Lower leg skin (tissue), 4 donors: ENCODE data around the gene ACR. TPM values are rescaled to one million over a fixed set of nuclear protein-coding genes. Genes with fewer than 3 reads are reported as not detected.
"Not testable (repeated sequence)": the region's sequence is repeated elsewhere in the genome, so short reads cannot be mapped to it uniquely, and the experiment has no call there.

Source experiments
- DNase-seq, 2 donors: peaks; one replicate each; pipeline ENCODE4 v3.0.0-alpha.2; 2019; ENCODE audit warnings: low spot score in 2 of 2
- H3K4me3 ChIP-seq: fragments of 200-600 bp; sonication (generic); 2 replicates; pipeline ENCODE4 v1.5.1; 2017; ENCODE audit warnings: mild to moderate bottlenecking, low read depth; ENCODE audit not compliant: poor library complexity, severe bottlenecking
- WGBS, 2 donors: methylation state at CpG; one replicate each; pipeline ENCODE4 v1.1.5; 2018; 5-methylcytosine and 5-hydroxymethylcytosine counted together
- intact Hi-C: fragments of 100-400 bp; cut with DNase I; formaldehyde crosslinking; loops from one replicate; pipeline ENCODE4 v1.15.0; 2023; ENCODE audit warnings: low total_unique reads
- total RNA-seq, 4 donors: library from RNA; depleted of rRNA; stranded (reverse); fragments of >200 nt; gene quantifications; one replicate each; pipeline ENCODE4 v1.1.0, GENCODE V29; 2016

ACR gene
- total RNA-seq, 4 donors from 2014 or later, result 0.65 to 0.97 TPM; not detected in 2

DNA sequence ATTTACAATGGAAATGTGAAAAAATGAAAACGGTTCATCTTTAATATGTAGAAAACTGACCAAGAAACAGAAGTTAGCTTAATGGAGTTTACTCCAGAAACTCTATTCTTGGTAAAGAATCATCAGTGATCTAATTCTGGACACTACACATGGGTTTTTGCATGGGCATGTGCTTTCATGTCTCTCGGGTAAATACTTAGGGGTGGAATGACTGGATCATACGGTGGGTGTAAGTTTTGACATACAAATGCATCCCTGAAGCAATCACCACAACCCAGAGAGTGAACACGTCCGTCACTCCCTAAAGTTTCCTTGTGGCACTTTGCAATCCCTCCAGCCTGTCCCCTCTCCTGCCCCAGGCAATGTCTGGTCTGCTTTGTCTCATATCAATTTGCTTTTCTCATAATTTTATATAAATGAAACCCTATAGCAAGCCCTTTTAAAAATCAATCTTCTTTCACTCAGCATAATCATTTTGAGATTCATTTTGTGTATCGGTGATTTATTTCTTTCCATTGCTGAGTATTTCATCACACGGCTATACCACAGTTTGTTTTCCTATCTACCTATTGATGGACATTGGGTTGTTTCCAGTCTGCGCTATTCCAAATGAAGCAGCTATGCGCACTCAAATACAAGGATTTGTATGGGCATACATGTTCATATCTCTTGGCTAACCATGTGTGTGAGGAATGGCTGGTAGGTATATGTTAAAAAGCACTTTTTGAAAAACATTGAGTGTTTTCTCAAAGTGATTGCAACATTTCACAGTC, 11.5 kb downstream of the ACR start:
- H3K4me3 ChIP-seq, intact Hi-C loops, DNase-seq: not testable (repeated sequence)
- 64 to 67% methylated on average over 9 of the region's 9 CpGs for WGBS, 2 donors

DNA sequence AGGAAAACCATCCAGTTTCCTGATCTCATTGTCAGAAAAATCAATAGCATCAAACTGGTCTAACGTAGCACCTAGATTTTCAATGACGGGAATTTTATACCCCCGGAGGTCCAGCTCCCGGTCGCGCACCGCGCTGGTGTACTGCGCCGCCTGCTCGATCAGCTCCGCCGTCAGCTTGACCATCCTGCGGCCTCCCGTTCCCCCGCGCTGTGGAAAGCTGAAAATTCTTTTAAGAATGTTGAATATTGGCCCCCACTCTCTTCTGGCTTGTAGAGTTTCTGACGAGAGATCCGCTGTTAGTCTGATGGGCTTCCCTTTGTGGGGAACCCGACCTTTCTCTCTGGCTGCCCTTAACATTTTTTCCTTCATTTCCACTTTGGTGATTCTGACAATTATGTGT, 17.2 kb downstream of the ACR start:
- H3K4me3 ChIP-seq, intact Hi-C loops: not testable (repeated sequence)
- peak in 1 of 2 donors; percentile 60 for DNase-seq
- WGBS, 2 donors, result 82 to 95% methylated on average over 20 of the region's 20 CpGs

- H3K4me3 ChIP-seq, intact Hi-C loops, DNase-seq: not testable (repeated sequence)
- 14 to 50% methylated on average over 1 to 9 of the region's 9 CpGs for WGBS, 2 donors
These were observed 18.4 kb downstream of the ACR start for GRCh38 chr22:50756406-50756805.

DNA sequence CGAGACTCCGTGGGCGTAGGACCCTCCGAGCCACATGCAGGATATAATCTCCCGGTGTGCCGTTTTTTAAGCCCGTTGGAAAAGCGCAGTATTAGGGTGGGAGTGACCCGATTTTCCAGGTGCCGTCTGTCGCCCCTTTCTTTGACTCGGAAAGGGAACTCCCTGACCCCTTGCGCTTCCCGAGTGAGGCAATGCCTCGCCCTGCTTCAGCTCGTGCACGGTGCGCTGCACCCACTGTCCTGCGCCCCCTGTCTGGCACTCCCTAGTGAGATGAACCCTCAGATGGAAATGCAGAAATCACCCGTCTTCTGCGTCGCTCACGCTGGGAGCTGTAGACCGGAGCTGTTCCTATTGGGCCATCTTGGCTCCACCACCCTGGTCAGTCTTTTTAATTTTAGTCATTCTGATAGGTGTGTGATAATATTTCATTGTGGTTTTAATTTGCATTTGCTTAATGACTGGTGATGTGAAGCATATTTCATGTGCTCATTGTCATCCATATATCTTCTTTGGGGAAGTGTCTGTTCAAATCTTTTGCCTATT, 19.0 kb downstream of the ACR start:
- WGBS, 2 donors, result 1 to 10% methylated on average over 19 to 24 of the region's 24 CpGs
- H3K4me3 ChIP-seq, result peak overlapping the region; percentile 32
- intact Hi-C loops, result not testable (repeated sequence)
- DNase-seq, result peak in 1 of 2 donors; percentile 89

DNA sequence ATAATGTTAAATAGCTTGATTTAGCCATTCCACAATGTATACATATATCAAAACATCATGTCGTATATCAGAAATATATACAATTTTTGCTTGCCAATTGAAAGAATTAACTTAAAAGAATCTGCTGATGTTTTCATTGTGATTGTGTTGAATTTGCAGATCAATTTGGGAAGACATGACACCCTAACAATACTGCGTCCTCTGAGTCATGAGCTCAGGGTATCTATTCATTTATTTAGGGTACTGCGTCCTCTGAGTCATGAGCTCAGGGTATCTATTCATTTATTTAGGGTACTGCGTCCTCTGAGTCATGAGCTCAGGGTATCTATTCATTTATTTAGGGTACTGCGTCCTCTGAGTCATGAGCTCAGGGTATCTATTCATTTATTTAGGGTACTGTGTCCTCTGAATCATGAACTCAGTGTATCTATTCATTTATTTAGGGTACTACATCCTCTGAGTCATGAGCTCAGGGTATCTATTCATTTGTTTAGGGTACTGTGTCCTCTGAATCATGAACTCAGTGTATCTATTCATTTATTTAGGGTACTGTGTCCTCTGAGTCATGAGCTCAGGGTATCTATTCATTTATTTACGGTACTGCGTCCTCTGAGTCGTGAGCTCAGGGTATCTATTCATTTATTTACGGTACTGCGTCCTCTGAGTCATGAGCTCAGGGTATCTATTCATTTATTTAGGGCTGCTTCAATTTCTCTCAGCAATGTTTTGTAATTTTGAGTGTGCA, 21.8 kb downstream of the ACR start:
- DNase-seq, intact Hi-C loops, H3K4me3 ChIP-seq: not testable (repeated sequence)
- WGBS, 2 donors, result 52 to 66% methylated on average over 10 of the region's 10 CpGs

DNA sequence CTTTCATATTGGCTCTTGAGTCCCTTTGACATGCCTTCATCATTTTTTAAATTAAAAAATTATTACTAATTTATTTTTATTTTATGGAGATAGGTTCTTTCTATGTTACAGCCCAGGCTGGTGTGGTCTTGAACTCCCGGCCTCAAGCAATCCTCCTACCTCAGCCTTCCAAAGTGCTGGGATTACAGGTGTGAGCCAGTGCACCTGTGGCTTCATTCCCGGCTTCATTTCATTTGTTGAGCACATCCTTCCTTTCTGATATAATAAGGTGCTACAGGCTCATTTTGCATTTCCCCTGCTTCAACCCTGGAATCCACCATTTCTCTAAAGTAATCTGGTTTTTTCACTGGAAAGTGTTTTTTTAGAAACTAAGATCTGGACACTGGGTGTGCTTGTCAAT, 23.8 kb downstream of the ACR start:
- H3K4me3 ChIP-seq, intact Hi-C loops, DNase-seq: not testable (repeated sequence)
- WGBS, 2 donors, result 89 to 95% methylated on average over 2 of the region's 2 CpGs

DNA sequence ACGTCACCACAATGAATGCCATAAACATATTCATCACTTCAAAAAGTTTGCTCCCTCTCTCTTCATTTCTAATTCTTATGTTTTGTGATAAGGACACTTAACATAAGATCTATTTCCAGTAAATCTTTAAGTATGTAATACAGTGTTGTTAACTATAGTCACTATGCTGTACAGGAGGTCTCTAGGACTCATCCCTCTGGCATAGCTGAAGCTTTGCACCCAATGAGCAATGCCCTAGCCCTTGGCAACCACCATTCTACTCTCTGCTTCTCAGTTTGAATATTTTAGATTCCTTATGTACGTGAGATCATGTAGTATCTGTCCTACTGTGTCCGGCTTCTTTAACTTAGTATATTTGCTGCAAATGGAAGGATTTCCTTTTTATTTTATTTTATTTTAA, 26.3 kb downstream of the ACR start:
- DNase-seq, H3K4me3 ChIP-seq, intact Hi-C loops: not testable (repeated sequence)
- WGBS, 2 donors, result 57 to 78% methylated on average over 3 of the region's 3 CpGs

DNA sequence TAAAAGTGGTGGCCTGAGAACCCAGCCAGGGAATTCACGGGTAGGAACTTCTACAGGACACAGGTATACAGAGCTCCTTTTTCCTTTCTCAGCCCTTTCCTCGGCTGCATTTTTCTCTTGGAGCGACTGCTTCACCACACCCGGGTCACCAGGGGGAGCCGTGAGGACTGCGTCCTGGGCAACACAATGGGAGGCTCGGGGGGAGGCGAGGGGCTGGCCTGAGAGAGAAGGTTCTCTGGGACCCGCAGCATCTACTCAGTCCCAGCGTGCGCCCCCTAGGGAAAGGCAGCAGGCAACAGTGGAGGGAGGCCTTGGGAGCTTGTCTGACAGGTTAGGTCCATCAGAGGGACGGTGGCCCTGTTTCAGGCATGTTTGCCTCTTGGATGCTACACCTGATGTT, 37.1 kb downstream of the ACR start:
- H3K4me3 ChIP-seq, DNase-seq, intact Hi-C loops: not testable (repeated sequence)
- 47 to 48% methylated on average over 9 to 12 of the region's 12 CpGs for WGBS, 2 donors

DNA sequence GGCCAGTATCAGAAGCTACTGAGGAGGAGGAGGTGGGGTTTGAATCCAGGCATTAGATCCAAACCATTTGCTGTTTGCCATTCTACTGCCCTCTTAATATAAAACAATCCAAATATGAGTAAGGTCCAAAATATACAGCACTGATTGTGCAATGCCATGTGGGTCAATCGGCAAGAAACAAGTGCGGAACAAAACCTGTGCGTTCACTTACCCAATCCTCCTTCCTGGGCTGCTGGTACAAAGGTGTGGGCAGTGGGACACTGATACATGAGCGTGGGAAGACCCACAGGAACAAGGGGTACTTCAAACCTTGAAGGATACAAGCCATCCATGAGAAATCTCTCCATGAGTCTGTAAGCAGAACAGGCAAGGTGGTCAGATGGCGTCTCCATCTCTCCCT, 39.6 kb downstream of the ACR start:
- WGBS, 2 donors, result 87 to 89% methylated on average over 5 of the region's 5 CpGs
- intact Hi-C loops, DNase-seq, H3K4me3 ChIP-seq: not testable (repeated sequence)

GRCh38 chr22:50780244-50780643, 42.2 kb downstream of the ACR start:
- WGBS, 2 donors, result 86 to 92% methylated on average over 4 of the region's 4 CpGs
- H3K4me3 ChIP-seq, intact Hi-C loops: not testable (repeated sequence)
- DNase-seq, result peak in 1 of 2 donors; percentile 3

- DNase-seq, result peak in 1 of 2 donors; percentile 9
- 86 to 89% methylated on average over 2 of the region's 3 CpGs for WGBS, 2 donors
- H3K4me3 ChIP-seq, intact Hi-C loops: not testable (repeated sequence)
These were observed 44.2 kb downstream of the ACR start for GRCh38 chr22:50782253-50782652.

DNA sequence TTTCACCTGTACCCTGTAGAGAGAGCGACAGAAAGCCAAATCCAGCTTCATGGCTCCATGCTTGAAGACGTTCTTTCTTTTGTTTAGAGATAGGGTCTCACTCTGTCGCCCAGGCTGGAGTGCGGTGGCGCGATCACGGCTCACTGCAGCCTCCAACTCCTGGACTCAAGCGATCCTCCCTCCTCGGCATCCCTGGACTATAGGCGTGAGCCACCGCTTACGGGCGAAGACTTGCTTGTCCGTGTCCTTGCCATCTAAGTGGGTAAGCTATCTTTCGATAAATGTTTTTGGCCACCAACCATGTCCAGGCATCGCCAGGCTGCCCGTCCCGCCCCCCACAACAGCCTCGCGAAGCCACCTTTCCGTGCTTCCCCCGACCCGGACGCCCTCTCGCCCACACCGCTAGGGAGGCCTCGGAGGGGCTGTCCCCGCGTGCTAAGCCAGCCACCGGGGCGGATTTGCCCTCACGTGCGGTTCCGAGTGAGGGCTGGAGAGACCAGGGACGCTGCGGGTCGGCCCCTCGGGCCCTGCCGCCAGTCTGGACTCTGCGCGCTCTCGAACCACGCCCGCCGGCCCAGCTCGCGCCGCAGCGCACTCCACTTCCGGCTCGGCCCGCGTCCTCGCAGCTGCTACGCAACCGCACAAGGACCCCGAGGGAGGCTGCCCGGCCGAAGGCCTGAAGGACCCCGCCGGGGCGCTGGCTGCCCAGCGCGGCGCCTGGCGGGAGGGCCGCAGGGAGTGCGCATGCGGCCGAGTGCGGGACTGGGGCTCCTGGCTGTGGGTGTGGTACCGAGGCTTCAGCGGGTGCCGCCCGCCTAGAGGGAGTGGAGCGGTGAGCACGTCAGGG, 45.3 kb downstream of the ACR start, which contains the start of gene RABL2B:
Gene RABL2B, minus strand, starts transcription at position 604 of the 847 bp plus-strand sequence. CDS start 1,342 bp downstream, outside the sequence.
- DNase-seq, result peak; percentile 72 to 97
- intact Hi-C loops, result not testable (repeated sequence)
- WGBS, 2 donors, result 0 to 3% methylated on average over 7 of the region's 77 CpGs
- H3K4me3 ChIP-seq, result peak within 1 kb of the TSS; percentile 42

- 0 to 1% methylated on average over 11 to 12 of the region's 16 CpGs for WGBS, 2 donors
- H3K4me3 ChIP-seq, intact Hi-C loops, DNase-seq: not testable (repeated sequence)
These were observed 45.9 kb downstream of the ACR start for GRCh38 chr22:50783880-50784276.

DNA sequence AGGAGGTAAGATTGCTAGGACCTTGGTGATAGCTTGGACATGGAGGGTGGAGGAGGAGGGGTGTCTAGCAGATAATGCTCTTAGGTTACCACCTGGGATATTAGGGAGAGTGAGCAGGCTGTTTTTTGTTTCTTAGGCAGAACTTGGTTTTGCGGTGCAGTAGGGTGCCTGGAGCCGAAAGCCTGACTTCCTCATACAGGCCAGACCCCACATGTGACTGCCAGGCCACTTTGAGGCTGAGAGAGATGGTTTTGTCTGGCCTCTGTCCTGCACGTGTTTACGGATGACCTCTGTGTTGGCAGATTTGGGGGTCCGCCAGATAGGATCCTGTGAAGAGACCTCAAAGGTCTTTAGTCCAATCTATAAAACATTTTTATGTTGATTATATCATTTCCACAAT, 47.3 kb downstream of the ACR start:
- H3K4me3 ChIP-seq, intact Hi-C loops: not testable (repeated sequence)
- DNase-seq, result peak in 1 of 2 donors; percentile 83
- WGBS, 2 donors, result 84 to 85% methylated on average over 5 of the region's 5 CpGs
